PC-9 (cell line): ENCODE results near the gene CCDC71L. TPM values are rescaled to one million over a fixed set of nuclear protein-coding genes. Genes with fewer than 3 reads are reported as not detected.

Experiments
- BruUV-seq: library from RNA; stranded (reverse); fragments of 400-500 nt; replicated peaks from 2 replicates; lab custom pipeline; 2021; lab: Mats Ljungman, UMichigan
- CTCF ChIA-PET: fragments of 300-600 bp; sonication (Branson Sonifier 250); formaldehyde crosslinking; loops from one replicate; lab custom pipeline; 2022; ENCODE audit warnings: antibody characterized with exemption; lab: Charles Lee
- POLR2A ChIA-PET: fragments of 300-600 bp; sonication (Branson Sonifier 250); formaldehyde crosslinking; loops from one replicate; lab custom pipeline; 2022; ENCODE audit warnings: antibody characterized with exemption; ENCODE audit not compliant: unreplicated experiment; lab: Charles Lee
- DNase-seq, 2 experiments: peaks; one replicate each; pipeline versions ENCODE4 v3.0.0 to v3.0.0-alpha.2; 2015 to 2022; ENCODE audit warnings: mixed read lengths in 1 of 2
- H2AFZ ChIP-seq: fragments of 200-600 bp; sonication (generic); 2 replicates; pipeline ENCODE4 v1.8.1; 2017; ENCODE audit warnings: antibody characterized with exemption
- H3F3A ChIP-seq: fragments of 200-600 bp; sonication (generic); 2 replicates; pipeline ENCODE4 v1.8.1; 2017; ENCODE audit warnings: antibody characterized with exemption, mild to moderate bottlenecking, low read depth; ENCODE audit not compliant: insufficient read depth
- H3K27ac ChIP-seq: fragments of 200-600 bp; sonication (generic); 2 replicates; pipeline ENCODE4 v1.6.1; 2016; ENCODE audit warnings: mixed run types
- H3K27me3 ChIP-seq: fragments of 200-600 bp; sonication (generic); 2 replicates; pipeline ENCODE4 v1.6.1; 2016; ENCODE audit warnings: low read depth, mixed run types; ENCODE audit not compliant: insufficient read depth
- H3K36me3 ChIP-seq: fragments of 200-600 bp; sonication (generic); 2 replicates; pipeline ENCODE4 v1.6.1; 2016; ENCODE audit warnings: low read depth, mixed run types
- H3K4me1 ChIP-seq: fragments of 200-600 bp; sonication (generic); replicated peaks from 2 replicates; pipeline ENCODE4 v1.6.1; 2016; ENCODE audit warnings: mixed run types; ENCODE audit not compliant: insufficient read depth
- H3K4me2 ChIP-seq: fragments of 200-600 bp; sonication (generic); 2 replicates; pipeline ENCODE4 v1.6.1; 2017; ENCODE audit warnings: mixed run types
- H3K4me3 ChIP-seq: fragments of 200-600 bp; sonication (generic); 2 replicates; pipeline ENCODE4 v1.6.1; 2016; ENCODE audit warnings: mixed run types
- H3K79me2 ChIP-seq: fragments of 200-600 bp; sonication (generic); 2 replicates; pipeline ENCODE4 v1.6.1; 2017; ENCODE audit warnings: low read depth, mixed run types
- H3K9me2 ChIP-seq: fragments of 200-600 bp; sonication (generic); 2 replicates; pipeline ENCODE4 v1.8.1; 2017; ENCODE audit warnings: mild to moderate bottlenecking; ENCODE audit not compliant: insufficient read depth
- H3K9me3 ChIP-seq: fragments of 200-600 bp; sonication (generic); 2 replicates; pipeline ENCODE4 v1.8.1; 2016; ENCODE audit warnings: low read depth; ENCODE audit not compliant: insufficient read depth
- H4K20me1 ChIP-seq: fragments of 200-600 bp; sonication (generic); 2 replicates; pipeline ENCODE4 v1.8.1; 2017; ENCODE audit not compliant: insufficient read depth
- EZH2 ChIP-seq: fragments of 200-600 bp; sonication (generic); IDR thresholded peaks from 2 replicates; pipeline ENCODE4 v1.8.0; 2017; ENCODE audit warnings: antibody characterized with exemption, low read depth
- intact Hi-C: fragments of 100-400 bp; cut with micrococcal nuclease; formaldehyde crosslinking; loops from one replicate; pipeline ENCODE4 v1.10.0; 2022; ENCODE audit not compliant: unreplicated experiment
- total RNA-seq: library from RNA; stranded (reverse); gene quantifications from 2 replicates; pipeline ENCODE4 v1.2.3, GENCODE V29; 2021
- TF ChIP-seq, protein P1 (sequence below): fragments of 200-600 bp; sonication (generic); conservative IDR thresholded peaks from 2 replicates; pipeline ENCODE4 v1.6.1; 2017; ENCODE audit warnings: mixed run types, antibody characterized with exemption, mild to moderate bottlenecking, moderate library complexity

The CCDC71L gene
- total RNA-seq, 1 experiment from 2014 or later = 18.4 TPM

DNA sequence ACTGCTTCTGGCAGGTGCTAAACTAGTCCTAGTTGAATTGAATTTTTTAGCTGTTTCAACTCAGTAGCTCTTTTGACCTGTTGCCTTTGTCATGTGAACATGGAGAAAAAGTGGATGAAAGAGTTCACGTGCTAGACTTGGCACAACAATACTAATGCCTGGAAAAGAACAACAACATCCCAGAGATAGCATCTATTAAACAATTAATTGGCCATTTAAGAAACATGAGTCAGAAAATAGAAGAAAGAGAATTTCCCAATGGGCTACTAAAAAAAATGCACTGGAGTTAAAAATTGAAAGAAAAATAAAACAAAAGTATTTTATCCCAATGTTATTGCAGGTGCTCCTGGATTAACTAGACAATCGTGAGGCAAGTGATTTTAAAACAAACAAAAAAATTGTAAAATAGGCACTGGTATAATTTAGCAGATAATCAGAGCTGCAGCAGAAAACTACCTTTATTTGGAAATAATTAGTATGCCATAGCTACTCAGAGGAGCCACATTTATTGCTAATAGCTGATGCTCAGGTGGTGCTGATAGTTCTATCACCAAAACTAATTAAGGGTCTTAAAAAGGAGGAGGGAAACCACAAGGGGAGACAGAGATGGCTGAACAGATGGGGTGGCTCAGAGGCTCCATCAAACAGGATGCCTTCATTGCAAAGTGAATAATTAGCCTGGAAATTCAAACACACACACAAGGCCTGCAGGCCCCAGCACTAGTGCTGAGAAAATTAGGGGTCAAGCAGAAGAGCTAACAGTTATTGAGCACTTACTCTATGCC, 17.6 kb downstream of the CCDC71L start:
- DNase-seq = no peak
- H3K9me3 ChIP-seq = no peaks in the 10 kb centered on the region
- H4K20me1 ChIP-seq = no peaks in the 10 kb centered on the region
- H3K4me1 ChIP-seq = no peaks in the 10 kb centered on the region
- intact Hi-C loops = no loop called here
- no peaks in the 10 kb centered on the region for H3K9me2 ChIP-seq
- ChIA-PET CTCF (interaction anchor here (1.0 kb wide), 1 partner anchor 16 kb away, joined by 11 read pairs; no protein-coding TSS in a partner anchor), POLR2A (interaction anchor here (0.7 kb wide), 1 partner anchor 253 kb away, joined by 5 read pairs; no protein-coding TSS in a partner anchor)
- no peaks in the 10 kb centered on the region for H3K36me3 ChIP-seq
- H3K79me2 ChIP-seq = no peaks in the 10 kb centered on the region
- H3K4me3 ChIP-seq = no peak overlapping the region
- no TSS peak for BruUV-seq
- TF ChIP-seq EZH2 = no peak
- TF ChIP-seq, protein P1, sequence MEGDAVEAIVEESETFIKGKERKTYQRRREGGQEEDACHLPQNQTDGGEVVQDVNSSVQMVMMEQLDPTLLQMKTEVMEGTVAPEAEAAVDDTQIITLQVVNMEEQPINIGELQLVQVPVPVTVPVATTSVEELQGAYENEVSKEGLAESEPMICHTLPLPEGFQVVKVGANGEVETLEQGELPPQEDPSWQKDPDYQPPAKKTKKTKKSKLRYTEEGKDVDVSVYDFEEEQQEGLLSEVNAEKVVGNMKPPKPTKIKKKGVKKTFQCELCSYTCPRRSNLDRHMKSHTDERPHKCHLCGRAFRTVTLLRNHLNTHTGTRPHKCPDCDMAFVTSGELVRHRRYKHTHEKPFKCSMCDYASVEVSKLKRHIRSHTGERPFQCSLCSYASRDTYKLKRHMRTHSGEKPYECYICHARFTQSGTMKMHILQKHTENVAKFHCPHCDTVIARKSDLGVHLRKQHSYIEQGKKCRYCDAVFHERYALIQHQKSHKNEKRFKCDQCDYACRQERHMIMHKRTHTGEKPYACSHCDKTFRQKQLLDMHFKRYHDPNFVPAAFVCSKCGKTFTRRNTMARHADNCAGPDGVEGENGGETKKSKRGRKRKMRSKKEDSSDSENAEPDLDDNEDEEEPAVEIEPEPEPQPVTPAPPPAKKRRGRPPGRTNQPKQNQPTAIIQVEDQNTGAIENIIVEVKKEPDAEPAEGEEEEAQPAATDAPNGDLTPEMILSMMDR = no peak
- no peaks in the 10 kb centered on the region for H3K27me3 ChIP-seq
- H3K4me2 ChIP-seq = no peak overlapping the region
- no peak overlapping the region for H2AFZ ChIP-seq
- no peak overlapping the region for H3K27ac ChIP-seq
- H3F3A ChIP-seq = no peaks in the 10 kb centered on the region

GRCh38 chr7:106641416-106641815, 19.5 kb downstream of the CCDC71L start:
- no peaks in the 10 kb centered on the region for H3F3A ChIP-seq
- intact Hi-C loops = no loop called here
- no peaks in the 10 kb centered on the region for H3K9me2 ChIP-seq
- no peaks in the 10 kb centered on the region for H3K36me3 ChIP-seq
- H3K79me2 ChIP-seq = no peaks in the 10 kb centered on the region
- POLR2A ChIA-PET = no interaction called here
- no TSS peak for BruUV-seq
- no peak overlapping the region for H2AFZ ChIP-seq
- DNase-seq = no peak
- no peaks in the 10 kb centered on the region for H4K20me1 ChIP-seq
- TF ChIP-seq, protein P1 = no peak
- no peak for TF ChIP-seq EZH2
- CTCF ChIA-PET = no interaction called here
- H3K4me1 ChIP-seq = no peaks in the 10 kb centered on the region
- H3K9me3 ChIP-seq = peaks cover 7% of the 10 kb centered on the region; the same call in 1 of the 2 replicates
- no peak overlapping the region for H3K4me2 ChIP-seq
- no peak overlapping the region for H3K27ac ChIP-seq
- H3K4me3 ChIP-seq = no peak overlapping the region
- no peaks in the 10 kb centered on the region for H3K27me3 ChIP-seq

DNA sequence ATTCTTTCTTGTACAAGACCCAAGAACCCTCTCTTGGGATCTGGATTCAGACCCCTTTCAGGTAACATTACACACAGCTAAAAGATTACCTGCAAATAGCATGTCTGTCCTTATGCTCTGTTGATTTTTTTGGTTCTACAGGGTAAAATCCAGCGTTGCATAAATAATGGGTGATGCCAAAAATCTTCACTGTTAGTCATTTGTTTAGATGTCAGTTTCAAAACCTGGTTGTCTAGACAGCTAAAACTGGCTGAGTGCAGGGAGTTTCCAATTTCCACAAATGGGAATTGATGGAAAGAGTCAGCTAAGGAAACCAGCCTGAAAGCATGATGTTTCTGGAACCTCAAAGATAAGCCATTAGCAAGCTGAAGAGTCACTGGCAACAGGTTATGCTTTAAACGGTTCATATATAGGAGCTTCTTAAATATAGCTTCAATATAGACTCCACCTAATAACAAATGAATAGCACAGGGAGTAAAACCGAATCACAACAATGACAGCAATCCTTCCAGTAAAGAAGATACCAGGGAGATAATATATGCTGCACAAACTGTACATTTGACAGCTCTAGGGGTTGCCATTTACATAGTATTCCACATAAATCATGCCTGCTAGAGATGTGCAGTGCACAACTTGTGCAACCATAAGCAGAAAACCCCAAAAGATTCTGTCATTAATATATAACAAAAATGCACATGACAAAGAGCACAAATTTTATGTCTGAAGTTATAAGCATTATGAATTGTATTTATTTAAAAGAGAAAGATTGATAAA, 20.4 kb downstream of the CCDC71L start:
- Histone ChIP-seq H3K79me2 (no peaks in the 10 kb centered on the region), H3K9me2 (no peaks in the 10 kb centered on the region), H3K4me1 (no peaks in the 10 kb centered on the region), H2AFZ (no peak overlapping the region; the same call in 1 of the 2 replicates), H3F3A (no peaks in the 10 kb centered on the region), H3K9me3 (peaks cover 7% of the 10 kb centered on the region; the same call in 1 of the 2 replicates), H3K27me3 (no peaks in the 10 kb centered on the region), H3K4me3 (no peak overlapping the region), H3K27ac (no peak overlapping the region), H4K20me1 (no peaks in the 10 kb centered on the region), H3K36me3 (no peaks in the 10 kb centered on the region), H3K4me2 (no peak overlapping the region)
- no TSS peak for BruUV-seq
- POLR2A ChIA-PET = no interaction called here
- TF ChIP-seq, protein P1 = no peak
- TF ChIP-seq EZH2 = no peak
- CTCF ChIA-PET = no interaction called here
- intact Hi-C loops = no loop called here
- DNase-seq = no peak
